Neural crest cell (in vitro differentiated cells): Measurements from ENCODE around the gene HSD17B2. TPM values are rescaled to one million over a fixed set of nuclear protein-coding genes. Genes with fewer than 3 reads are reported as not detected.

Experiments
- DNase-seq: peaks from one replicate; pipeline ENCODE4 v3.0.0; 2021; ENCODE audit warnings: low read depth, mixed read lengths, low spot score
- H3K27ac Mint-ChIP-seq: one replicate; pipeline ENCODE4 v1.8.0; 2021; ENCODE audit warnings: mild to moderate bottlenecking, mixed read lengths; ENCODE audit not compliant: unreplicated experiment
- H3K27me3 Mint-ChIP-seq: 2 replicates; pipeline ENCODE4 v1.8.0; 2021; ENCODE audit warnings: low read depth, mild to moderate bottlenecking, mixed read lengths
- H3K36me3 Mint-ChIP-seq: 2 replicates; pipeline ENCODE4 v1.8.0; 2021; ENCODE audit warnings: low read depth, mild to moderate bottlenecking, mixed read lengths
- H3K4me1 Mint-ChIP-seq: 2 replicates; pipeline ENCODE4 v1.8.0; 2021; ENCODE audit warnings: mixed read lengths
- H3K4me3 Mint-ChIP-seq: one replicate; pipeline ENCODE4 v1.8.0; 2021; ENCODE audit warnings: mild to moderate bottlenecking, mixed read lengths
- H3K9me3 Mint-ChIP-seq: 2 replicates; pipeline ENCODE4 v1.8.0; 2021; ENCODE audit warnings: mixed read lengths
- total RNA-seq: library from RNA; stranded (reverse); gene quantifications from 2 replicates; pipeline ENCODE4 v1.2.1, GENCODE V29; 2021
- TF ChIP-seq, protein P1 (sequence below): fragments of 200-600 bp; sonication (generic); conservative IDR thresholded peaks from 2 replicates; pipeline ENCODE4 v1.5.0; 2021; ENCODE audit warnings: antibody characterized with exemption, mild to moderate bottlenecking

HSD17B2 gene
- total RNA-seq, 1 donor from 2014 or later = not detected

DNA sequence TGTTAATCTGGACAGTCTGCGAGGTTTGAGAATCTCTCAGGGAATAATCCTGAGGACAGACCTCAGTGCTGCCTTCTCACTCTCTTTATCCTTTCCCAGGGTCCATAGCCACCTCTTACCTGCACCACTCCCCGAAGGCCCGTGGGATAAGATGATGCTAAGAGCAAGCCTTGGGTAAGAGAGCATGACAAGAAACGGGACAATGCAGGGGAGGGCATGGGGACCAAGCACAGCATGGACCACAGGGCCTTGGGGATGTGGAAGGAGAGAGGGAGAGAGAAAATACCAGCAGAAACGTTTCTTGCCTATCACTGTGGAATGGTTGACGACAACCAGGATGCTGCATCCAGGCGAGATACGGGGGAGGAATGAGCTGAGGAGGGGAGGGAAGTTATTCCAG is 15.5 kb upstream of the HSD17B2 start:
- Mint-ChIP-seq H3K27ac (no peak overlapping the region), H3K27me3 (peaks cover 29% of the 10 kb centered on the region), H3K4me1 (no peaks in the 10 kb centered on the region), H3K4me3 (no peak overlapping the region), H3K9me3 (peaks cover 4% of the 10 kb centered on the region), H3K36me3 (no peaks in the 10 kb centered on the region)
- TF ChIP-seq, protein P1, sequence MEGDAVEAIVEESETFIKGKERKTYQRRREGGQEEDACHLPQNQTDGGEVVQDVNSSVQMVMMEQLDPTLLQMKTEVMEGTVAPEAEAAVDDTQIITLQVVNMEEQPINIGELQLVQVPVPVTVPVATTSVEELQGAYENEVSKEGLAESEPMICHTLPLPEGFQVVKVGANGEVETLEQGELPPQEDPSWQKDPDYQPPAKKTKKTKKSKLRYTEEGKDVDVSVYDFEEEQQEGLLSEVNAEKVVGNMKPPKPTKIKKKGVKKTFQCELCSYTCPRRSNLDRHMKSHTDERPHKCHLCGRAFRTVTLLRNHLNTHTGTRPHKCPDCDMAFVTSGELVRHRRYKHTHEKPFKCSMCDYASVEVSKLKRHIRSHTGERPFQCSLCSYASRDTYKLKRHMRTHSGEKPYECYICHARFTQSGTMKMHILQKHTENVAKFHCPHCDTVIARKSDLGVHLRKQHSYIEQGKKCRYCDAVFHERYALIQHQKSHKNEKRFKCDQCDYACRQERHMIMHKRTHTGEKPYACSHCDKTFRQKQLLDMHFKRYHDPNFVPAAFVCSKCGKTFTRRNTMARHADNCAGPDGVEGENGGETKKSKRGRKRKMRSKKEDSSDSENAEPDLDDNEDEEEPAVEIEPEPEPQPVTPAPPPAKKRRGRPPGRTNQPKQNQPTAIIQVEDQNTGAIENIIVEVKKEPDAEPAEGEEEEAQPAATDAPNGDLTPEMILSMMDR = no peak
- DNase-seq = no peak

DNA sequence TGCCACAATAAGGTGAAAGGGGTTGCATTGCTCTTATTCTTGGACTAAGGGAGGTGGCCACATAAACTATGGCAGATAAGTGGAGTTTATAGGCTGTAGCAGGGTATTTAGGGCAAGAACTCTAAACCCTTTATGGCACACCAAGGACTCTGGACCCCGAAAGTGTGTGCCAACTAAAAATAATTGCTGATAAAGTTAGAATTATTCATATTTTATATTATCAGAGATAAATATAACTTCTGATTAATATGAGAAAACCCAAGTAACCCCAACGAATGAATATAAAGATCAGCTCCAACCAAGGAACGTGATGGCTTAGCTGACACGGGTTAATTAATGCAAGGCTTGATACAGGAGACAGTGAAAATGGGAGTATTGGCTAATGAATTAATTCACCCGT is 15.0 kb upstream of the HSD17B2 start:
- H3K4me3 Mint-ChIP-seq = no peak overlapping the region
- TF ChIP-seq, protein P1 = no peak
- no peaks in the 10 kb centered on the region for H3K36me3 Mint-ChIP-seq
- peaks cover 2% of the 10 kb centered on the region for H3K9me3 Mint-ChIP-seq
- DNase-seq = no peak
- peaks cover 29% of the 10 kb centered on the region for H3K27me3 Mint-ChIP-seq
- no peaks in the 10 kb centered on the region for H3K4me1 Mint-ChIP-seq
- no peak overlapping the region for H3K27ac Mint-ChIP-seq

DNA sequence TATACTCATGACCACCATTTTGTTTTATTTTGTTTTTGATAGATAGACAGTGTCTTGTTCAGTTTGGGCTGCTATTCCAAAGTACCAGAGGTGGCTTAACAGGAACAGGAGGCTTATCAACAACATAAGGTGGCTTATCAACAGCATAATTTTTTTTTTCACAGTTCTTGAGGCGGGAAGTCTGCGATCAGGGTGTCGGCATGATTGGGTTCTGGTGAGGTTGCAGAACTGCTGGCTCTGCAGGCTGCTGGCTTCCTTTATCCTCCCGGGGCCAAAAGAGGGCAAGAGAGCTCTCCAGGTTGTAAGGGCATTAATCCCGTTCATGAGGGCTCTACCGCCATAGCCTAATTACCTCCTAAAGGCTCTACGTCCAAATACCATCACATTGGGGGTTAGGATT is 11.8 kb upstream of the HSD17B2 start:
- no peaks in the 10 kb centered on the region for H3K9me3 Mint-ChIP-seq
- H3K27ac Mint-ChIP-seq = no peak overlapping the region

DNA sequence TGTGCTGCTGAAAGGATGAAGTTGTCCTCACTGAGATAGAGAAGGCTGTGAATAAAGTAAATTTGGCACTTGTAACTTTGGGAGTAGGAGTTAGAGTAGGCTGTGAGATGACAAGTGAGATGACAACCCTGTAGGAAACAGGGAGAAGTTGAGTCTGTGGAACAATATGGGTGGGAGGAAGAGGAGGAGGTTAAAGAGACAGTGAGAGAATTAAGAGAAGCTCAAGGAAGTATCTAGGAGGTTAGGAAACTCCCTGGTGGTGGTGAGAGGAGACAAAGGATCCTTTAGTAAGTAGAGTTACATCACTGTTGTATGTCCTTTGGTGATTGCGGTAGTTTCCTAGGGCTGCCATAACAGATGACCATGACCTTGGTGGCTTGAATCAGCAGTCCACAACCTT is 10.7 kb upstream of the HSD17B2 start:
- TF ChIP-seq, protein P1 = no peak
- no peak for DNase-seq
- Mint-ChIP-seq H3K27ac (no peak overlapping the region), H3K9me3 (no peaks in the 10 kb centered on the region), H3K4me3 (no peak overlapping the region), H3K36me3 (no peaks in the 10 kb centered on the region), H3K27me3 (peaks cover 33% of the 10 kb centered on the region), H3K4me1 (no peaks in the 10 kb centered on the region)

More for the DNA sequence above, 11.8 kb upstream of the HSD17B2 start:
- Mint-ChIP-seq H3K4me1 (no peaks in the 10 kb centered on the region), H3K27me3 (peaks cover 37% of the 10 kb centered on the region), H3K36me3 (no peaks in the 10 kb centered on the region), H3K4me3 (no peak overlapping the region)
- TF ChIP-seq, protein P1 = no peak
- no peak for DNase-seq

DNA sequence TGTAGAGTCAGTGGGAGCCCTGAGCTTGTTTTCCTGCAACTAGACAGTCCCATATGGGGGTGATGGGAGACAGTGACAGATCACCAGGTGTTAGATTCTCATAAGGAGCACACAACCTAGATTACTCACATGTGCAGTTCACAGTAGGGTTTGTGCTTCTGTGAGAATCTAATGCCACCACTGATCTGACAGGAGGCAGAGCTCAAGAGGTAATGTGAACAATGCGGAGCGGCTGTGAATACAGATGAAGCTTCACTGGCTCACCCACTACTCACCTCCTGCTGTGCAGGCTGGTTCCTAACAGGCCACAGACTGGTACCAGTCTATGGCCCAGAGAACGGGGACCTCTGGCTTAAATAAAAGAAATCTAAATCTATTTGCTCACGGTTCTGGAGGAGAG is 10.2 kb upstream of the HSD17B2 start:
- Mint-ChIP-seq H3K36me3 (no peaks in the 10 kb centered on the region), H3K9me3 (no peaks in the 10 kb centered on the region), H3K27ac (no peak overlapping the region), H3K4me1 (no peaks in the 10 kb centered on the region), H3K4me3 (no peak overlapping the region), H3K27me3 (peaks cover 28% of the 10 kb centered on the region)
- DNase-seq = no peak
- TF ChIP-seq, protein P1 = no peak

DNA sequence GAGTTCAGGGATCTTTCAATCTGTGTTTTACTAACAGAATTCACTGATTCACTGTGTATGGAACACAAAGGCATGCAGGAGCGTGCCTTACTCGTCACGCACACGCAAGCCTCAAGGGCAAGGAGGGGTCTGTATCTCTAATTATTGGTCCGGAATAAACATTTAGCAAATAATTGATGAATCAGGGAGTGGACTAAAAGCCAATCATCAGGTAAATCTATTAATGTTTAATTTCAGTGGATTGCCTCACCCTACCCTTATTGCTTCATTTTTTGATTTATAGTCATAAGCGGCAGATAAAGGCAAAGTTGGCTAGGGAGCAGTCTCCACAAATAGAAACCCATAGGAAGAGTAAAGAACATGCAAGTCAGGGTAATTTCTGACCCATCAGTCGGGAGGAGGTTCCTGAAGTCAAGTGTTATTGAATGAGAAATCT is 7.4 kb upstream of the HSD17B2 start:
- H3K9me3 Mint-ChIP-seq = no peaks in the 10 kb centered on the region
- no peaks in the 10 kb centered on the region for H3K36me3 Mint-ChIP-seq
- TF ChIP-seq, protein P1 = no peak
- H3K4me3 Mint-ChIP-seq = no peak overlapping the region
- no peaks in the 10 kb centered on the region for H3K4me1 Mint-ChIP-seq
- no peak for DNase-seq
- peaks cover 30% of the 10 kb centered on the region for H3K27me3 Mint-ChIP-seq
- no peak overlapping the region for H3K27ac Mint-ChIP-seq
